GM19193 (cell line): Measurements from ENCODE around the gene UBE2Q2.

ENCODE experiments used
- POLR2A ChIP-seq: IDR thresholded peaks from 4 replicates; pipeline ENCODE4 v1.6.1; 2011; ENCODE audit not compliant: insufficient read depth, insufficient read length; ENCODE audit errors: extremely low read depth

Gene UBE2Q2

DNA sequence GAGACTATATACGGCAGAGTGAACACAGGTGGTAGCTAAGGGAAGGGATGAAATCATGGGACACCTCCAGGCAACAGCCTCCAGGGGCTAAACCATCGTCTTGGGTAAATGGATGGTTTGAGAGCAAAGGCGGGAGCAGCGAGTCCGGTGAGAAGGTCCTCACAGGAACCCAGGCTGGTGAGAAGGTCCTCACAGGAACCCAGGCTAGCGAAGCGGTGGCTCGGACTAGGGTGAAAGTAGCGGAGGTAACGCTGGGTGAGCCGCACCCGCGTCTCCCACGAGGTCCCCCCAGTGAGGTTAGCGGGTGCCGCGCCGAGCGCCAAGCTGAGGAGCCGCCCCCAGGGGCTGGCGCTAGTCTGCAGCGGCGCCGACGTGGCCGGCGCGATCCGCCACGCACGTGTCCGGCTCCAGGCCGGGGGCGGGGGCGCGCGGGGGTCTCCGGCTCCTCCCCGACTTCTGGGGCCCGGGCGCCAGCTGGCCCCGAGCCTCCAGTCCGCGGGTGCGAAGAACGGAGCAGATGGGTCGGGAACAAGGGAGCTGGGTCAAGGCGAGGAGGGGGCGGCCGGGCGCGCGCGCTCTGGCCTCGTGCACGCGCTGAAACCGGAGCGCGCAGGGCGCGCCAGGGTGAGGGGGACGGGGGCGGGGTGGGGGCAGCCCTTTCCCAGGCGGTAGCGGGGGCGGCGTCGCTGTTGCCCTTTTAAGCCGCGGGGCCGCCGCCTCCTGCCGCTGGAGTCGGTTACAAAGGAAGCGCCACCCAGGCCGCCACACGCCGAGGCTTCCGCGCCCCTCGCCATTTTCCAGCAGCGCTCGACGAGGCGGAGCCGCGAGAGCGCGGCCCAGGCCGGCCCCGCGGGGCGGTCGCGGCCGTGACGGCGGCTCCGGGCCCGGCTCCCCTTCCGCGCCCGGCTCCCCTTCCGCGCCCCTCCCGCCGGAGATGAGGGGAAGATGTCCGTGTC, at the start of gene UBE2Q2:
UBE2Q2 (plus strand) TSS at position 726 of the 956 bp plus-strand sequence; CDS start at position 946, 220 bp downstream.
- peak; percentile 66 for TF ChIP-seq POLR2A

DNA sequence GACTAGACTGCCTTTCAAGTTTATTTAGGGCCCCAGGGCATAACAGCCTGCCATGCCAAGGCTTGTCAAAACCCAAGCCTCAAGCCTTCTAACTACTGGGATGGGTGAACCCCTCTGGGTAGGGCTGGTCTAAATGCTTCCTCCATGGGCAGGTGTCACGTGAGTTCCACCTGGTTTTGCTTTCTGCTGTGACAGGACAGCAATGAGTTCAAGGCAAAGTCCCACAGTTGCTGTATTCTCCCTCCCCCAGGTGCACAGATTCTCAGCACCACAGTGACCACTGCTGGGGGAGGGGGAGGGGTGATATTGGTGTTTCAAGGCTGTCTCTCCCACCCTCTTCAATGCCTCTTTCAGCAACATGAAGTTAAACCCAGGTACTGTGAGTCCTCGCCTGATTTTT, 46.9 kb upstream of the UBE2Q2 start:
- no peak for TF ChIP-seq POLR2A

DNA sequence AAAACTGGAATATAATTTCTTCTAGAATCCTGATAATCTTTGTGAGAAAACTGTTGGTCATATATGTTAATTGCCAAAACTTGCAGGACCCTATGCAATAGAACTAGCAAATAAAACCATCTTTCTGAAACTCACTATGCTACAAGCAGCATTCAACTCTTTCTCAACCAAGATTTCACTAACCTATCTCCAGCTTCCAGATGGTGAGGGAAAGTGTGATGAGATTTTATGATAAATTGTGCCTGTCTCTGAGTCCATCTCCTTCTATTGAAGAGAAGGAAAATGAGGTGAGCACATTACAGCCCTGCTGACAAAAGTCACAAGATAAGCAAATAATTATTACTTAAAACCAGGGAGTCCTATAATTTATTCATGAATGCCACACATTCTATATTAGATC, 44.1 kb upstream of the UBE2Q2 start:
- no peak for TF ChIP-seq POLR2A

DNA sequence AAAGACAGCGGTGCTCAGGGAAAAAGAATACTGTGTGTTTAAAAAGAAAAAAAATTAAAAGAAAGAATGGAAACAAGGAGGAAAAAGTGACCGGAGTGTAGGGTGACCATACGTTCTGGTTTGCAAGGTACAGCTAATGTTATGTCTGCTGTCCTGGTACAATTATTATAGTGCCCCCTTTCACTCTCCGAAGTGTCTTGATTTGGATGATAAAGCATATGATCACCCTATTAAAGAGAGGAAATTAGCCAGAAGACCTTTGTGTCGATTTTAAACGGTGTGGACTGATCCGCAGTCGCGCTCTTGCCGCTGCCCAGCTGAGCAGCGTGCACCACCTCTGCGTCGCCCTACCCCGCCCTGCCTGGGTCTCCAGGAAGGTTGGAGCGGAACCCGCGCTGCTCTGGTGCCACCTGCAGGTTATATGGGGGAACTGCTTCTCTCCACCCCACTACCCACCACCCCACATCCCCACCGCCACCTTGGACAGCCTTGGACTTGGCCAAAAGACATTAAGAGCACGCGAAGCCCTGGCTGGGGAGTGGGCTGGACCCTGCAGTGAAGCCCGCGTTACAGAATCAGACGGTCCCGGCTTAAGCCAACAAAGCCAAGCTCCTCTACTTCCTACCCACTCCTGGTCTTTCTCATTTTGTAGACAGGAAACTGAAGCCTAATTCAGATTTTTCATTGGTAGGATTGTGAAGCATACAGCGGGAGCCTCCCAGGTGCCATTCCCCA, 41.2 kb upstream of the UBE2Q2 start:
- no peak for TF ChIP-seq POLR2A

DNA sequence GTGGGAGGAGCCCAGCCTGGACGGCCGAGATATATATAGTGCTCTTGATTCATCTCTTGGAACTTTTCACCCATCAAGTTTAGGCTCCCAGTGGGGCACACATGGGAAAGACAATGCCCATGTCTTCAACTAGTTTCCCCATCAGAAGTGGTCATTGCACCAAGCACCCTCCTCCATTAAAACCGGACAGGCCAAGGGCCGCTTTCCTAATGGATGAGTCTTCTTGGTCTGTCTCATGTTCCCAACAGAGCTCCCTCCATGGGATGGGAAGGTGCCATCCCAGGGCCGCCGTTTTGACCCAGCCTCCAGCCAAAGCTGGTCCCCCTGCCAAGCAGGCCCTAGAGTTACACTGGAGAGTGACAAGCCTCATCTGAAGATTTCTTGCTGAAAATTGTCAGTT, 34.7 kb upstream of the UBE2Q2 start:
- TF ChIP-seq POLR2A, result no peak

DNA sequence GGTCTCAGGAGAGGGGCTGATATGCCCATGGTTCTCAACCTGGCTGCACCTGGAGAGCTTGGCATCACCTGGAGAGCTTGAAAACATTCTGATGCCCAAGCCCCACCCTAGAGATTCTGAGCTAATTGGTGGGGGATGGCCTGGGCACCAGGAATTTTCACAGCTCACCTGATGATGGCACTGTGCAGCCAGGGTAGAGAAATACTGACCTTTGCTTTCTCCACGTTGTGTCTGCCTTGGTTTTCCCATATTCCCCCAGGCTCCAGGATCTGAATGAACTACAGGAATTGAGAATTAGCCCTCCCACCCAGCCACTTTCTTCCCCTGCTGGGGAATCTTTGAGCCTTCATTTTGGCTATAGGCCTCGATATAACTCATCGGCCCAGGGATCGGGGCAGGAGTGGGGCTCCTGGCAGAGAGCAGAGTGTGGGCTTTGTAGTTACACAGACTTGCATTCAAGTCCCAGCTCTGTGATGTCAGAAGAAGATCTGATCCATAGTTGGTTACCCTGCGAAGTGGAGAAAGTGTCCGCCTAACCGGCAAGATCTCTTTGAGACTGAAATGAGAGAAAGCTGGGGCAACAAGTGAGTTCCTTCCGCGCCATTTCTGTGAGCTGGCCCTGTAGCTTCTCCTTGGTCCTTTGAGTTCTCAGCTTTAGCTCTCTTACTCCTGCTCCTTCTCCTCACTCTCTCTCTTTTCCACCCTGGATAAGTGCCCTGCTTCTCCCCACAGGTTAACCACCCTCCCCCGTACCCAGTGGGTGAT, 33.1 kb upstream of the UBE2Q2 start:
- TF ChIP-seq POLR2A, result no peak

DNA sequence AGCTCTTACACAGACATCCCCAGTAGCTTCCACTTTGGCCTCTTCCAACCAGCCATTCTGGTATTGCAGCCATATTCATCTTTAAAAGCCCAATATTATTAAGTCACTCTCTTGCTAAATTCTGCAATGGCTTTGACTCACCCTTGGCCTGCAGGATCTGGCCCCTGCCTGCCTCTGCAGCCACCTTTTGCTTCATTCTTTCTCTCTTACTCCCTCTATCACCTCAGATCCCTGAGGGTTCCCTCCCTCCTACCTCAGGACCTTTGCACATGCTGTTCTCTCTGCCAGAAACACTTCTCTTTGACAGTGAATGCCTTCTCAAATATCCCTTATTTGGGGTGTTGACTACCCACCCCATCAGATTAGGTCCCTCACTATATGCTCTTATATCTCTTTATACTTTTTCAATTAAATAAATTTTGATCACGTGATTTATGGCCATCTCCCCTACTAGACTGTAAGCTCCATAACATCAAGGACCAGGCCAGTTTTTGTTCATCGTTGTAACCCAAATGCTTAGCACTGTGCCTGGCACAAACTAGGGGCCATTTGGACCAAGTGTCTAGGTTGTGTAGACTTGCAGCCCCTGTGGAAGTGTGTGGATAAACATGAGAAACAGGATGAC, 32.3 kb upstream of the UBE2Q2 start:
- no peak for TF ChIP-seq POLR2A

DNA sequence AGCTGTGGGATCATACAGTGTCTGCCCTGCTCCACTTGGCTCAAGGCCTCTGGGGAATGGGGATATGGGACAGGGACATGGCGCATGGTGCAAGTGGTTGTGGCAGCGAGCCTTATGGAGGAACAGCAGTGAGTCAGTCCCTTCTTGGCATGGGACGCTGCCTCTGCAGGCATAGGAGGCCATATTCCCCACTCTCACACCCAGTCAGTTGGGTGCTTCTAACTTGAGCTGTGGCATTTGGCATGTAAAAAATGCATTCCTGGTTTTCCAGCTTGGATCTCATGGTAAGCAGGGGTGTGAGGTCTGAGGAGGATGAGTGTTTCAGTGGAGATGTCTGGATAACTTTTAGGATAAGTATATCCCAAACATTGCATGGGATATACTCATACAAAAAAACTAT, 31.6 kb upstream of the UBE2Q2 start:
- TF ChIP-seq POLR2A, result no peak

DNA sequence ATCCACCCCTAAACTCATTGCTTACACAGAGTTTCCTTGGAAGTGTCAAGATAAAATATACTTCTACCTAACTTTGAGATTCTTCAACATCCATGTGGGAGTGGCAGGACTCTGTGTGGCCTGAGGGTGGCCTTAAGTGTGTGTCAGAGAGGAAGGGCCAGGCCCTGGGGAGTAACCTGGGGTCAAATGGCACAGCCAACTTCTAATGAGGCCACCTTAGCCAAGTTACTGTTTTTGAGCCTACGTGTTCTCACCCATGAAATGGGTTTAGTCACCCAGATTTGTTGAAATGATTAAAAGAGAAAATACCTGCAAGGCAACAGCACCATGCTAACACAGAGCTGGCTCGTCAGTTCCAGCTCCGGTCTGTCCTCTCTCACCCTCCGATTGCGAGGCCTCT, 28.5 kb upstream of the UBE2Q2 start:
- no peak for TF ChIP-seq POLR2A

DNA sequence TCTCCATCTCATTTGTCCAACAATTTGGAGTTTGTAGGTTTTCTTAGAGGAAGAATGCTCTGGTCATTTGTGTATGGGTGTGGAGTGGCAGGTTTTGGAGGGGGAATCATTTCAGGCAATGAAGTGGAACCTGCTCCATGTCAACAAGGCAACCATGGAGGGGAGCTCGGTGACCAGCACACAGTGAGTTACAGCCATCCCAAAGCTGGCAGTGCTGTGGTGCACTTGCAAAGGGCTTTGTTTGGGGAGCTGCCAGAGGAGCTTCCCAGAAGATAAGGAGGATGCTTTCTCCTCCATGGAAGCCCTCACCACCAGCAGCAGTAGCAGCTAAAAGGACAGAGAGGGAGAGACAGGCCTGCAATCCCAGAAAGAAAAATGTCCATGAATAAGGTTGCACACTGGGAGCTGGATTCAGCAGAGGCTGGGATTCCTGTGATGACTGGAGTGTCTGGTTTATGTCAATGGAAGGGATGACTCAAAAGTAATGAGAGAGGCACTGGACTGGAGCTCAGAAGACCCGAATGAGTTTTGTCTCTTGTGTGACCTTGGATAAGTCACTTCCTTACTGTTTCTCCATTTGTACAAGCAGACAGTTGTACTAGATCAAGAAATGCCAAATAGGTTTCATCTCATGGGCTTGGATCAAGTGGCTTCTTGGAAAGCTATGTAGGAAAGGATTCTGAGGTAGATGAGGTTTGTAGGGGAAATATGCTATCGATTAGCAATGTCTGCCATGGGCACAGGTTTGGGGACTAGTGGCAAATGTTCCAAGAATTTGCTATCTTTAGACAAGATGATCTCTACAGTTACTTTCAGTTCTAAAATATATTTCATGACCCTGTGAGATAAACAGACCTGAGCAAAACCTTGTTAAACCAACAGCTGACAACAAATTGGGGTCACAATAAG, 27.2 kb upstream of the UBE2Q2 start:
- no peak for TF ChIP-seq POLR2A

DNA sequence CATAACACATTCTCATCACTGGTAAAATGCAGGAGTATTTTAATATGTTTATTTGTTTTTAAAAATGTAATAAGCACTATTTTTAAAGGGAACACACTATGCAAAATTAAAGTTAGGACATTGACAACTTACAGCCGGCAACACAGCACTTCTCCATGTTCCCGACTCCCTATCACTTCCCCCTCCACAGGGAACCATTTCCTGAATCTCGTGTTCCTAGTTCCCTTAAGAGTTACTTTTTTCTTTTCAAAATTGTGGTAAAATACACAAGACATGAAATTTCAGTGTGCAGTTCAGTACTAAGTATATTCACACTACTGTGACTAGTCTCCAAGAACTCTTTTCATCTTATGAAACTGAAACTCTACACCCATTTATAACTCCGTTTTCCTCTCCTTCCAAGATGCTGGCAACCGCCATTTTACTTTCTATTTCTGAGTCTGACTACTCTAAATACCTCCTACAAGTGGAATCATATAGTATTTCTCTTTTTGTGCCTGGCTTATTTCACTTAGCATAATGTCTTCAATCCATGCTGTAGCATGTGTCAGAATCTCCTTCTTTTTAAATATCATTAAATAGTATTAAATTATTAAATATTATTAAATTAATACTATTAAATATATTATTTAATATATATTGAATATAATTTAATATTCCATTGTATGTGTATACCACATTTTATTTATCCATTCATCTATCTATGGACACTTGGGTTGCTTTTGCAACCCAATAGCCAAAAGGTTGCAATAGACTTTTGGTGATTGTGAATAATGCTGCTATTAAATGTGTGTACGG, 25.9 kb upstream of the UBE2Q2 start:
- no peak for TF ChIP-seq POLR2A

DNA sequence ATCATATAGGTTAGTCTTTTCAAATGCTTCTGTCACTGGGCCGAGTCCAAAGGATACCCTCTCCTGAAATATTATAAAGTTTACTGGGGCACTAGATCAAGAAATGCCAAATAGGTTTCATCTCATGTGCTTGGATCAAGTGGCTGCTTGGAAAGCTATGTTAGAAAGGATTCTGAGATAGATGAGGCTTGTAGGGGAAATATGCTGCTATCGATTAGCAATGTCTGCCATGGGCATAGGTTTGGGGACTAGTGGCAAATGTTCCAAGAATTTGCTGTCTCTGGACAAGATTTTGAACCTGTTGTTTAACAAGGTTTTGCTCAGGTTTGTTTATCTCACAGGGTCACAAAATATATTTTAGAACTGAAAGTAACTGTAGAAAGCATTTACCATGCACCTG, 23.0 kb upstream of the UBE2Q2 start:
- no peak for TF ChIP-seq POLR2A

DNA sequence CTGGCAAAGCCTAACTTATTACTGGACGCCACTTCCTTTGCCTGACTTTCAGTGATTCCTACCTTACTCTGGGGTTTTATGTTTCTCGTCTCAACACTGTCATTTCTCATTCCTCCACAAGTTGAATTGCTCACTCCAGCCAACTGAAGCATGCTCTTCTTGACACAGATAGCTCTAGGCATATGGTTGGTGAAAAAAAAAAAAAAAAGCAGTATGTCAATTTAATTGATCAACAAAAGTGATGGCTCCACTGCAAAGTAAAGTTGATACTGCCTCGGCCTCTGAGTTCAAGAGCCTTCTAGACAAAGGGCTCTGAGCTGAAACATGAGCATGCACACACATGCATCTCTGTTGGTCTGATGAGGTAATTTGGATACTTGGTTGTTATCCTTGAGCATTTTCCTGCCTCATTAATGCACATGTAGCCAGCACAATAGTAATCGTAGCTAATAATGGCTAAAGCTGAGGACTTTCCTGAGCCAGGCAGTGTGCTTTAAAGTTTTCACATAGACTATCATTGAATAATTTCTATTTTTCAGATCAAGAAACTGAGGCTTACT, 21.4 kb upstream of the UBE2Q2 start:
- no peak for TF ChIP-seq POLR2A
